Hematopoietic multipotent progenitor cell treated with erythropoietin and hydrocortisone succinate and interleukin-3 and kit ligand, for 17 days (in vitro differentiated cells): ENCODE data around the gene CCDC146.
"Not testable (repeated sequence)": the region's sequence is repeated elsewhere in the genome, so short reads cannot be mapped to it uniquely, and the experiment has no call there.

ENCODE experiments used
- DNase-seq: peaks from one replicate; pipeline ENCODE4 v3.0.0-alpha.2; 2015; ENCODE audit warnings: low spot score

Gene CCDC146

GRCh38 chr7:77329466-77330168, 207.2 kb downstream of the CCDC146 start:
- DNase-seq = no peak

GRCh38 chr7:77330169-77330882, 207.9 kb downstream of the CCDC146 start:
- no peak for DNase-seq

- peak; percentile 59 for DNase-seq
These were observed 209.7 kb downstream of the CCDC146 start for GRCh38 chr7:77331938-77332695.

GRCh38 chr7:77334039-77334438, 211.6 kb downstream of the CCDC146 start:
- not testable (repeated sequence) for DNase-seq

- DNase-seq = no peak
These were observed 213.2 kb downstream of the CCDC146 start for GRCh38 chr7:77335581-77335980.

GRCh38 chr7:77337456-77337990, 215.1 kb downstream of the CCDC146 start:
- no peak for DNase-seq

GRCh38 chr7:77338260-77338659, 215.8 kb downstream of the CCDC146 start:
- no peak for DNase-seq

GRCh38 chr7:77338883-77339629, 216.6 kb downstream of the CCDC146 start:
- DNase-seq = no peak

- no peak for DNase-seq
These were observed 217.3 kb downstream of the CCDC146 start for GRCh38 chr7:77339726-77340125.
